ENCODE data around the gene FBXW8. TPM values are rescaled to one million over a fixed set of nuclear protein-coding genes. Genes with fewer than 3 reads are reported as not detected.
A peak's percentile ranks its signal among the peaks of the same experiment; 100 is the strongest.

The FBXW8 gene
- polyA plus RNA-seq, 1 donor (not counting 4 experiments of a cell fraction or from before 2014, with no cell fraction given): 5.0 TPM

GRCh38 chr12:116910280-116910644 lies 488 bp upstream of the FBXW8 start:
- TF ChIP-seq, protein P1, sequence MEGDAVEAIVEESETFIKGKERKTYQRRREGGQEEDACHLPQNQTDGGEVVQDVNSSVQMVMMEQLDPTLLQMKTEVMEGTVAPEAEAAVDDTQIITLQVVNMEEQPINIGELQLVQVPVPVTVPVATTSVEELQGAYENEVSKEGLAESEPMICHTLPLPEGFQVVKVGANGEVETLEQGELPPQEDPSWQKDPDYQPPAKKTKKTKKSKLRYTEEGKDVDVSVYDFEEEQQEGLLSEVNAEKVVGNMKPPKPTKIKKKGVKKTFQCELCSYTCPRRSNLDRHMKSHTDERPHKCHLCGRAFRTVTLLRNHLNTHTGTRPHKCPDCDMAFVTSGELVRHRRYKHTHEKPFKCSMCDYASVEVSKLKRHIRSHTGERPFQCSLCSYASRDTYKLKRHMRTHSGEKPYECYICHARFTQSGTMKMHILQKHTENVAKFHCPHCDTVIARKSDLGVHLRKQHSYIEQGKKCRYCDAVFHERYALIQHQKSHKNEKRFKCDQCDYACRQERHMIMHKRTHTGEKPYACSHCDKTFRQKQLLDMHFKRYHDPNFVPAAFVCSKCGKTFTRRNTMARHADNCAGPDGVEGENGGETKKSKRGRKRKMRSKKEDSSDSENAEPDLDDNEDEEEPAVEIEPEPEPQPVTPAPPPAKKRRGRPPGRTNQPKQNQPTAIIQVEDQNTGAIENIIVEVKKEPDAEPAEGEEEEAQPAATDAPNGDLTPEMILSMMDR (optimal IDR thresholded peaks at IDR 0.05 in 1 of 3, IDR thresholded peaks at IDR 0.05 in 1 of 3, conservative IDR thresholded peaks at IDR 0.05 in 1 of 3; ENCODE audit: extremely low read depth in 1 of 3, insufficient read depth in 2 of 3, low read length in 3 of 3): no peak
- TF ChIP-seq EZH2 (IDR thresholded peaks at IDR 0.05; ENCODE audit: low read length): no peak
- peak overlapping the region; percentile 97 for H2AFZ ChIP-seq (ENCODE audit: control insufficient read depth, low read length)
- peak overlapping the region; percentile 78 for H3K9ac ChIP-seq (ENCODE audit: control insufficient read depth, extremely low read depth, insufficient read depth, low read length)
- peaks cover 0 to 3% of the 10 kb centered on the region in 2 experiments for H3K36me3 ChIP-seq (ENCODE audit: control insufficient read depth in 2 of 2, extremely low read depth in 1 of 2, insufficient read depth in 2 of 2, low read length in 2 of 2)
- H3K79me2 ChIP-seq (ENCODE audit: control insufficient read depth, insufficient read depth, low read length): peaks cover 32% of the 10 kb centered on the region
- H3K27me3 ChIP-seq (ENCODE audit: control insufficient read depth, extremely low read depth, insufficient read depth, low read length): peaks cover 4% of the 10 kb centered on the region
- peak overlapping the region; percentile 65 to 89 (median 85) for H3K4me3 ChIP-seq (ENCODE audit: control insufficient read depth in 2 of 3, extremely low read depth in 1 of 3, insufficient read depth in 2 of 3, low read depth in 1 of 3, low read length in 3 of 3)
- DNase-seq (ENCODE audit: low read depth, low spot score): no peak
- no peaks in the 10 kb centered on the region for H3K9me3 ChIP-seq (ENCODE audit: control insufficient read depth, low read depth, low read length)
- H3K9me1 ChIP-seq (ENCODE audit: control insufficient read depth, extremely low read depth, insufficient read depth, low read length): no peaks in the 10 kb centered on the region
- H4K20me1 ChIP-seq (ENCODE audit: control insufficient read depth, extremely low read depth, insufficient read depth, low read length): no peaks in the 10 kb centered on the region
- peak overlapping the region; percentile 87 for H3K4me2 ChIP-seq (ENCODE audit: control insufficient read depth, extremely low read depth, insufficient read depth, low read depth, low read length)
- dilution Hi-C loops (cut with MboI; ENCODE audit: extremely low pct_ligation_motif_present, low sequenced_read_pairs): no loop called here
- no peak for FAIRE-seq
- peak overlapping the region; percentile 36 for H3K27ac ChIP-seq (ENCODE audit: control insufficient read depth, insufficient read depth, low read length)
- H3K4me1 ChIP-seq (ENCODE audit: control insufficient read depth, extremely low read depth, insufficient read depth, low read length): peaks cover 12% of the 10 kb centered on the region

- no peaks in the 10 kb centered on the region for H3K27me3 ChIP-seq (ENCODE audit: control insufficient read depth, extremely low read depth, insufficient read depth, low read length)
- H3K4me2 ChIP-seq (ENCODE audit: control insufficient read depth, extremely low read depth, insufficient read depth, low read depth, low read length): peak overlapping the region; percentile 80
- H4K20me1 ChIP-seq (ENCODE audit: control insufficient read depth, extremely low read depth, insufficient read depth, low read length): no peaks in the 10 kb centered on the region
- DNase-seq (ENCODE audit: low read depth, low spot score) (no peak), FAIRE-seq (no peak)
- no peak overlapping the region for H3K9ac ChIP-seq (ENCODE audit: control insufficient read depth, extremely low read depth, insufficient read depth, low read length)
- H3K27ac ChIP-seq (ENCODE audit: control insufficient read depth, insufficient read depth, low read length): peak overlapping the region; percentile 72
- TF ChIP-seq EZH2 (IDR thresholded peaks at IDR 0.05; ENCODE audit: low read length): no peak
- TF ChIP-seq, protein P1 (optimal IDR thresholded peaks at IDR 0.05 in 1 of 3, IDR thresholded peaks at IDR 0.05 in 1 of 3, conservative IDR thresholded peaks at IDR 0.05 in 1 of 3; ENCODE audit: extremely low read depth in 1 of 3, insufficient read depth in 2 of 3, low read length in 3 of 3): no peak
- dilution Hi-C loops (cut with MboI; ENCODE audit: extremely low pct_ligation_motif_present, low sequenced_read_pairs): no loop called here
- no peaks in the 10 kb centered on the region for H3K9me1 ChIP-seq (ENCODE audit: control insufficient read depth, extremely low read depth, insufficient read depth, low read length)
- peak overlapping the region in 1 of 3 experiments; percentile 26 for H3K4me3 ChIP-seq (ENCODE audit: control insufficient read depth in 2 of 3, extremely low read depth in 1 of 3, insufficient read depth in 2 of 3, low read depth in 1 of 3, low read length in 3 of 3)
- H3K36me3 ChIP-seq (ENCODE audit: control insufficient read depth in 2 of 2, extremely low read depth in 1 of 2, insufficient read depth in 2 of 2, low read length in 2 of 2): peaks cover 0 to 7% of the 10 kb centered on the region in 2 experiments
- H3K4me1 ChIP-seq (ENCODE audit: control insufficient read depth, extremely low read depth, insufficient read depth, low read length): peaks cover 35% of the 10 kb centered on the region
- no peaks in the 10 kb centered on the region for H3K9me3 ChIP-seq (ENCODE audit: control insufficient read depth, low read depth, low read length)
- H3K79me2 ChIP-seq (ENCODE audit: control insufficient read depth, insufficient read depth, low read length): peaks cover 43% of the 10 kb centered on the region
- no peak overlapping the region for H2AFZ ChIP-seq (ENCODE audit: control insufficient read depth, low read length)
These were observed 4.6 kb downstream of the FBXW8 start for GRCh38 chr12:116915326-116915725.

All from keratinocyte (primary cell).